Stimulated activated CD4-positive, alpha-beta T cell treated with anti-CD3 and anti-CD28 coated beads, Interleukin-4, amount 100 ng/mL, for 4 hours (primary cell): ENCODE measurements around the gene CAND2.
"Not testable (repeated sequence)": the region's sequence is repeated elsewhere in the genome, so short reads cannot be mapped to it uniquely, and the experiment has no call there.

Source experiments
- DNase-seq, 2 experiments: peaks; one replicate each; pipeline ENCODE4 v3.0.0-alpha.2; 2020

Gene CAND2

DNA sequence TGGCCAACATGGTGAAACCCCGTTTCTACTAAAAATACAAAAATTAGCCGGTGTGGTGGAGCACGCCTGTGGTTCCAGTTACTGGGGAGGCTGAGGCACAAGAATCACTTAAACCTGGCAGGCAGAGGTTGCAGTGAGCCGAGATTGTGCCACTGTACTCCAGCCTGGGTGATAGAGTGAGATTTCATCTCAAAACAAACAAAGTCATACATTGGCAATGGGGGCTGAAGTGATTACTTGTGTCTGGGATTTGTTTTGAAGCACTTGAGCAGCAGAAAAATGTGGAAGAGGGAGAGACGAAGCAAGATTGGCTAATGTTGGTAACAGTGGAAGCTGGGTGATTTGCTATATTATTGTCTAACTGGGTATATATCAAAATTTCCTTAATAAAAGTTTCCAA lies 24.0 kb upstream of the CAND2 start:
- no peak for DNase-seq

- no peak for DNase-seq
These were observed 23.3 kb upstream of the CAND2 start for GRCh38 chr3:12773030-12773709.

- DNase-seq, result no peak
These were observed 22.8 kb upstream of the CAND2 start for GRCh38 chr3:12773710-12774086.

DNA sequence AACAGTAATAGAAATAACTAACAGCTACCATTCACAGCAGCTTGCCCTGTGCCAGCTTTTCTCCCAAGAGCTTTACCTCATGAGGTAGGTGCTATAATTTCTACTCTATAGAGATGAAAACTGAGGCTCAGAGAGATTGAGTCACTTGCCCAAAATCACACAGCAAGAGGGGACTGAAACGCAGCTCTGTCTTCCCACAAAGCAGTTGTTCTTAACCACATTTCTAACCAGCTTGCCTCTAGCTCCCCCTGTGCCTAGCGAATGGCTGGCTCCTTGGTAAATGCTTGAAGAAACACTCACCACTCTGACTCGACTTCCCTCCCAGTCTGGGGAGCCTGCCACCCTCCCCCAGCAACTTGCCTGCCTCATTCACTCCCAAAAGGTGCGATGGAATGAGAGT lies 21.9 kb upstream of the CAND2 start:
- DNase-seq, result no peak

DNA sequence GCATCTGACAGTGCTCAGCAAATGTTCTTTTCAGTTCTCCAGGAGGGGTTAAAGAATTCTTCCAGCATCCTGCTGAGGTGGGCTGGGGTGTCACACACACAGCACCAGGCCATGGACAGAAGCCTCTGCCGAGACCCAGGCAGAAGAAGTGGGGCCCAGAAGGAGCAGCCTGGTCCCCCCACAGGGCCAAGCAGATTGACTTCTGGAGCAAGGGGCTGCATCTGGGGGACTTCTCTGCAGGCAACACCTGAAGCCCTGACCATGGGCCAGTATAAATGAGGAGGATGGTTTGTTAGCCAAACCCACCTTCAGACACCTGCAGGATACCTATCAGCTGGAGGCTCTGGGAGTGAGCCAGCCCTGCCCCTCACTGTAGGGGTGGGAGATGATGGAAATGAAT lies 21.3 kb upstream of the CAND2 start:
- DNase-seq, result no peak

DNA sequence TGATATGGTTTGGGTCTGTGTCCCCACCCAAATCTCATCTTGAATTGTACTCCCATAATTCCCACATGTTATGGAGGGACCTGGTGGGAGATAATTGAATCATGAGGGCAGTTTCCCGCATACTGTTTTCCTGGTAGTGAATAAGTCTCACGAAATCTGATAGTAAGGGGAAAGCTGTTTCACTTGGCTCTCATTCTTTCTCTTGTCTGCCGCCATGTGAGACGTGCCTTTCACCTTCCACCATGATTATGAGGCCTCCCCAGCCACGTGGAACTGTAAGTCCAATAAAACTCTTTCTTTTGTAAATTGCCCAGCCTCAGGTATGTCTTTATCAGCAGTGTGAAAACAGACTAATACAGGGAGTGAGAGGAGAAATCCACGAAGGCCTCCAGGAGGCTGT lies 20.5 kb upstream of the CAND2 start:
- DNase-seq, result not testable (repeated sequence)

DNA sequence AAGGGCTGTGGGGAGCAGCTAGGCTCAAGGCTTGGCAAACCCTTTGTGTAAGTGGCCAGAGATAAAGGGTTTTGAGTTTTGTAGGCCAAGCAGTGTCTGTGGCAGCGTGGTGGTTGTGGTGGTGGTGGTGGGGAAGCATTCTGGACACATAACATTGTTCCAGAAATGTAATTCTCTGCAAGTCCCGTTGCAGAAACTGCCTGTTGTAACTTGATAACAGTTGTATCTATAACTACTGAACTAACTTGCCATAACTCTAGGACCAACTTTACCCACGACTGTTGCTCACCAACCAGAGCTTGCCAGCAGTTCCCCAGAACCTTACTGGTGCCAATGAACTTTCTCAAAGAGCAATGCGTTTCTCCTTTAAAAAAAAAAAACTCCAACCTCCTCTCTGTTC lies 19.3 kb upstream of the CAND2 start:
- DNase-seq, result no peak

- DNase-seq, result no peak
These were observed 15.7 kb upstream of the CAND2 start for GRCh38 chr3:12780751-12781150.

DNA sequence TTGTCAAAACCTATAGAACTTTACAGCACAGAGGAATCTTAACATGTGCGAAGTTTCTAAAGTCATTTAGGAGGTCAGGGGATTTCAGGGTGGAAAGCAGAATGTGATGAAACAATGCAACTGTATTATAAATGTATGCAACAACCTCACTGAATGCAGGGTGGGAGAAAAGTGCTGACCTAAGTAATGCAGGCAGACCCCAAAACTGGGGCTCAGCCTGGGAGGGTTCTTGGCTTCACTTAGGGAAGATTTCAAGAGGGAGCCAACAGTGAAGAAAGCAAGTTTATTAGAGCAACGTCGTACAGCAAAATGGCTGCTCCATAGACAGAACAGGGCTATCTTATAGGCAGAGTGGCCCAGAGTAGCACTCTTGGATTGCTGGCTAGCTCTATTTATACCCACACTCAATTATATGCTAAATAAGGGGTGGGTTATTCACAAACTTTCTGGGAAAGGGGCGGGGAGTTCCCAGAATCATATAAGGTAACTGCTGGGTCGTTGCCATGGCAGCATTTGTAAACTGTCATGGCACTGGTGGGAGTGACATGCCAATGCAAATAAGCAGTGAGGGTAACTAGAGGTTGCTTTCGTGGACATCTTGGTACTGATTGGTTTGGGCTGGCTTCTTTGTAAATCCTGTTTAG lies 14.2 kb upstream of the CAND2 start:
- no peak for DNase-seq

GRCh38 chr3:12785096-12785495 lies 11.4 kb upstream of the CAND2 start:
- no peak for DNase-seq

GRCh38 chr3:12787346-12787745 lies 9.1 kb upstream of the CAND2 start:
- DNase-seq, result peak; percentile 43 to 48

DNA sequence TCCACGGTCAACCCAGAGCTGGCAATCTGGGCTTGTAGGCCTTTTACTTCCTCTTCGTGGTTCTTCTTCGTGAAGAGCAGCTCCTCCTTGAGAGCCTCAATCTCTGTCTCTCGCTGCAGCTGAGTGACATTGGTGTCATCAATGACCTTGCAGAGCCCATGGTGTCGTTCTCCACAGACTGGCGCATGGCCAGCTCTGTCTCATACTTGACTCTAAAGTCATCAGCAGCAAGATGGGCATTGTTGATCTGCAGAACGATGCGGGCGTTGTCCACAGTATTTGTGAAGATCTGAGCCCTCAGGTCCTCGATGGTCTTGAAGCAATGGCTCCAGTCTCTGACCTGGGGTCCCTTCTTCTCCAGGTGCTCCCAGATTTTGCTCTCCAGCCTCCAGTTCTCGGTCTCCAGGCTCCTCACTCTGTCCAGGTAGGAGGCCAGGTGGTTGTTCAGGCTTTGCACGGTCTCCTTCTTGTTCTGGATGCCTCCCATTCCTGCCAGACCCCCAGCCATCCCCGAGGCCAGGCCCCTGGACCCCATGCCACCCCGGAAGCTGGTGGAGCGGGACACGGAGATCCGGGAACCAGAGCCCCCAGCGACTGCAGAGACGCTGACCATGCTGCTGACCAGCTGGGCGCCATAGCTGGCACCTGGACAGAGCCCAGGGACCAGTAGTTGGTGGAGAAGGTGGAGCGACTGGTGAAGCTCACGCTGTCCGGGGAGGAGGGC lies 8.4 kb upstream of the CAND2 start:
- not testable (repeated sequence) for DNase-seq

GRCh38 chr3:12791430-12791829 lies 5.0 kb upstream of the CAND2 start:
- no peak for DNase-seq

- no peak for DNase-seq
These were observed 2.8 kb upstream of the CAND2 start for GRCh38 chr3:12793701-12794100.

DNA sequence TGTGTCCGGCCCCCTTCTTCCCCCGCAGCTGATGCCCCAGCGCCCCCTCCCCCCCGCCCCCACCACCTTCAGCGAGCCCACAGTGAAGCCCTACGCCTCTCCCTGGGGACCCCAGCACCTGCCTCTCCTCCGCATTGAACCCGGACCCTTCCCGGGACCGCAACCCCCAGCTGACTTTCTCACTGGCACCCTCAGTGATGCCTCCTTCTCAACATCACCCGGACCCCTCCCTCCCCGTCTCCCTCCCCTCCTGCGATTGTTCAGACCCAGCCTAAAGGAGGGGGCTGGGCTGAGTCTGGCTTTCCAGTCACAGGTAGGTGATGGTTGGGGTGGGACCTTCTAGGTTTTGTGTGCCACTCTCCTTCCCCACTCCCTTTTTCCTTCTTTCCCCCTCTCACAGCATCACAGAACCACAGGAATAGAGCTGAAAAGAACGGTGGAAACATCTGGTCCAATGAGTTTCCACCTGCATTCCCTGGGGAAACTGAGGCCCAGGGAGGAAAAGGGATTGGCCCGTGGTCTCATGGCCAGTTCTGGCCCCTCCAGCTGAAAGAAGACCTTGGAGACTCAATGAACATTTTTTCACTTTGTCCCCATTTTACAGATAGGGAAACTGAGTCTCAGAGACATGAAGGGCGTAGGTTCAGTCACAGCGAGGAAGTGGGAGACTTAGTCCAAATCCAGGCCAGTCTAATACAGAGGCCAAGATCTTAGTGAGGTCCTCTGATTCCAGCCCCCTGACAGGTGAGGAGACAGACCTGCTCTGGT lies 828 bp downstream of the CAND2 start:
- DNase-seq, result no peak

DNA sequence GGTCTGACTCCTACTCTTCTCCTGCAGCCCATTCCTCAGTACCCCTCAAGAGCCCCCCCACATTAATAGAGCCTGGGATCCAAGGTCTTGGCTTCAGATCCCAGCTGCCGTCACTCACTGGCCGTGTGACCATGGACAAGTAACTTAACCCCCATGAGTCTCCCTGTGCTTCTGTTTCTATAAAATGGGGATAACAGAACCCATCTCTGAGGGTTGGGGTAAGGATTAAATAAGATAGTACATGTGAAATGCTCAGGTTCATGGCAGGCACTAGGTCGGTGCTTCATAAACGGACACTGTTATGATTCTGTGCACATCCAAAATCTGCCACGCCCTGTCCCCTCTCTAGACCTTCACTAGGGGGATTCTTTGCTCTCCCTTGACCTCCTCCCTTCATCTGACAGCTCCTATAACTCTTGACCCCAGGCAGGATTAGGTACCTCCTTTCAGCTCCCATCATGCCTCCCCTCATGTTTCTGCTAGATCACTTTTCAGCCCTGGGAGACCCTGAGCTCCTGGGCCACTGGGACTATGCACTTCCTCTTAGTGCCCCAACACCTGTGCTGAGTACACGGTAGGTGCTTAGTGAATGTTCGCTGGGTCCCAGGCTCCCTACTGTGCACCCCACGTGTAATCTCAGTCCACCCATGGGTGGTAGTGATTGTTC lies 1.5 kb downstream of the CAND2 start:
- no peak for DNase-seq

GRCh38 chr3:12798559-12799179 lies 2.2 kb downstream of the CAND2 start:
- DNase-seq, result no peak

DNA sequence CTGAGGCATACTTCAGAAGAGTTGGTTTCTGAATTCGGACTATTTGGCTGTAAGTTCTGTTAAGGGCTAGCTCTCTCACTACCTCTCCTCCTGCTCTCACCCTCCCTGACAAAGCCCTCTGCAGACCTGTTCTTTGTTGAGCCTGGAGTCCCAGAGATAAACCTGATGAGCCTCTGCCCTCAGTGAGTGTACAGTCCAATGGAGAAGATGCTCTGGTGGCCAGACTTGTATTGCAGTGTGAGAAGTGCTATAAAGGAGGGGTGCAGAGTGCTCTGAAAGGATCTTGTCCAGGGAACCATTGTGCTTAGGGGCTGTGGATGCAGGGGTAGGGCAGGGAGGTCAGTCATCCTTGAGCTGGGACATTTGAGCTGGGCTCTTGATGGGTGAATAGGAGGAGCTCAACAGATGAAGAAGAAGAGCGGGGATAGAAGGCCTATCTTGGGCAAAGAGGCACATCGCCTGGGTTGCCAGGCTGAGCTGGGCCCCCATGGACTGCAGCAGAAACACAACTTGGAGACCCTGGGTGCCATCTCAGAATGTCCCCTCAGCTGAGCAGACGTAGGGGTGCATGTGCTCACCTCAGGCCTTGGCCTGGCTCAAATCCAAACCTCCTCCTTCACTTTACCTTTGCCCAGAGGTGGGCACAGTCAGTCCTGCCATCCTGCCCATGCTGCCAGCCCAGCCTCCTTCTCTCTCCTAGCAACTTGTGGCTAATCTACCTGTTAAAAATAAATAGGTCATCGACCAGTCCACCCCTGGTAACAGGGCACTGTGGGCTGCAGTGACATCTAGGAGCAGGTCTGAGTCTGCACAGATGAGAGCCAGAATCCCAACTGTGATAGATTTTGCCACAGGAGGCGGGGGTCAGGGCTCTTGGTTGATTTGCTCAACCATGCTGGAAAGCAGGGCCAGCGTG lies 3.3 kb downstream of the CAND2 start:
- no peak for DNase-seq

GRCh38 chr3:12803371-12803770 lies 6.9 kb downstream of the CAND2 start:
- DNase-seq, result no peak

- DNase-seq, result no peak
These were observed 10.6 kb downstream of the CAND2 start for GRCh38 chr3:12807066-12807465.

GRCh38 chr3:12807601-12808359 lies 11.3 kb downstream of the CAND2 start:
- no peak for DNase-seq
